Epithelial cell of proximal tubule (primary cell): ENCODE results near the gene ATF4. TPM values are rescaled to one million over a fixed set of nuclear protein-coding genes. Genes with fewer than 3 reads are reported as not detected.

Experiments
- DNase-seq: peaks from one replicate; pipeline ENCODE4 v3.0.0-alpha.2; 2011; ENCODE audit warnings: low read depth
- H3K4me3 ChIP-seq: 2 replicates; pipeline ENCODE4 v1.5.1; 2011; ENCODE audit warnings: low read depth, mild to moderate bottlenecking, low read length
- CTCF ChIP-seq: conservative IDR thresholded peaks from 2 replicates; pipeline ENCODE4 v1.5.1; 2012; ENCODE audit warnings: low read depth, mild to moderate bottlenecking, low read length
- total RNA-seq: library from RNA; depleted of rRNA; stranded (reverse); fragments of >200 nt; gene quantifications from 2 replicates; pipeline ENCODE4 v1.2.3, GENCODE V29; 2015

Gene ATF4
- total RNA-seq, 1 donor from 2014 or later: 294 TPM

DNA sequence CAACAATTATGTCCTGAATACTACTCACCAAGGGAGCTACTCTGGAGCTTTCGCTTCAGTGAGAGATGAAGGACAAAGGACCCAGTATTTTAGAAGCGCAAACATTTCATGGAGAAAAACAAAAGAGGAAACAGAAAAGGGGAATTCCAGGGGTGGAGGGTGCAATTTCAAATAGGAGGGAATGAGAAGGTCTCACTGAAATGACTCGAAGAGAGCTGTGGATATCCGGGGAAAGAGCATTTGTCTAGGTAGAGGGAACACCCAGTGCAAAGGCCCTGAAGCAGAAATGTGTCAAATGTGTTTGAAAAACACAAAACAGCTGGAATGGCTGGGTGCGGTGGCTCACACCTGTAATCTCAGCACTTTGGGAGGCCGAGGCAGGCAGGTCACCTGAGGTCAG, 9.8 kb downstream of the ATF4 start:
- H3K4me3 ChIP-seq: no peak overlapping the region
- DNase-seq: no peak
- no peak for TF ChIP-seq CTCF

DNA sequence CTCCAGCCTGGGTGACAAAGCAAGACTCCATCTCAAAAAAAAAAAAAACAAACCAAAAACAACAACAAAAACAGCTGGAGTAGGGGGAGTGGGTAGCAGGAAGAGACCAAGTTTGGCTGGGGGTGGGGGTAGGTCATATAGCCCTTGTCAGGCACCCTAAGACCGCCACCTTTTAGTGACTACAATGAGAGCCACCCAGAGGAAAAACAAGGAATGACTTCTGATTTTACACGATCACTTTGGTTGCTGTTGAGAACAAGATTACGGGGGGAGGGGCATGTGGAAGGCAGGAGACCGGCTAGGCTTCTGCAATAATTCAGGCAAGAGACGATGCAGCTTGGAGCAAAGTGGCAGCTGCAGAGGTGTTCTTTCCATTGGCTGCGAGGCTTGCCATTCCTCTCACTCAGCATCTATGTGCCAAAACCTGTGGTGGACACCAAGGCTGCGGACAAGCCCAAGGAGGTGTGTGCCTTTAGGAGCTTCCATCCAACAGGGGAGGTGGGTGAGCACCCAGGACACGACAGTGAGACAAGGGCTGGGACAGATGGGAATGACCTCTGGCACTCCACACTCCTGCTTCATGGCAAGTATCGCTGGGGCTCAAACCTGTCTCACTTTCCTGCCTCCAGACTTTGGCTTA, 10.4 kb downstream of the ATF4 start:
- TF ChIP-seq CTCF: peak; percentile 40
- no peak overlapping the region for H3K4me3 ChIP-seq
- DNase-seq: no peak

GRCh38 chr22:39532215-39533073, 12.1 kb downstream of the ATF4 start, which contains the start of gene RPS19BP1:
Gene RPS19BP1, minus strand, starts transcription at chr22:39532748. Its CDS starts 10 bp downstream, at chr22:39532738.
- DNase-seq: peak; percentile 96
- H3K4me3 ChIP-seq: peak within 1 kb of the TSS; percentile 99
- no peak for TF ChIP-seq CTCF

GRCh38 chr22:39534092-39534506, 13.7 kb downstream of the ATF4 start:
- no peak overlapping the region for H3K4me3 ChIP-seq
- no peak for DNase-seq
- no peak for TF ChIP-seq CTCF

GRCh38 chr22:39534591-39535356, 14.4 kb downstream of the ATF4 start:
- no peak for DNase-seq
- peak; percentile 82 for TF ChIP-seq CTCF
- no peak overlapping the region for H3K4me3 ChIP-seq

DNA sequence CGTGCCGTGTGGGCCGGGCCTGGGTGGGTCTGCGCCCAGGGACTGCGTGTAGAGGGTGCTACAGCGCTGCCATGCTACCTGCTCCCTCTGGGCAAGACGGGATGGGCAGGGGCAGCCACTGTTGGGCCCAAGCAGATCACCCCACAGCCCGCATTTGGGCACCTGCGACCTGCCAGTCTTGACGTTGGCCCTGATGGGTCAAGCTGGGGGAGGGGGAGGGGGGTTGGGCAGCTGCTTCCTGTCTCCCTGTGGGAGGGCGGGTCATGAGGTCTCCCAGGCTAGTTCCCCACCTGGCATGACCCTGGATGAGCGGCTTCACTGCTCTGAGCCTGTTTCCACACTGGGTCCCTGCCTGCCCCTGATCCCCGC, 15.0 kb downstream of the ATF4 start:
- no peak for DNase-seq
- TF ChIP-seq CTCF: no peak
- H3K4me3 ChIP-seq: no peak overlapping the region
